ENCODE data around the gene VSTM2B.

- no peak for TF ChIP-seq XBP1 (CRISPR knock-in tag; IDR thresholded peaks at IDR 0.05)
- no peak for TF ChIP-seq ZNF558 (CRISPR knock-in tag; IDR thresholded peaks at IDR 0.05; ENCODE audit: borderline replicate concordance)
- no peak for TF ChIP-seq ZMYM3 (CRISPR knock-in tag; IDR thresholded peaks at IDR 0.05)
- TF ChIP-seq CTCF (CRISPR knock-in tag; IDR thresholded peaks at IDR 0.05): no peak
- TF ChIP-seq NFIC (IDR thresholded peaks at IDR 0.05; ENCODE audit: low read length): no peak
- TF ChIP-seq ZFX (CRISPR knock-in tag; IDR thresholded peaks at IDR 0.05; ENCODE audit: low read depth): no peak
- no peak for TF ChIP-seq MIER2 (CRISPR knock-in tag; IDR thresholded peaks at IDR 0.05)
- TF ChIP-seq POLR2A (IDR thresholded peaks at IDR 0.05; ENCODE audit: insufficient read depth in 1 of 2, low read depth in 2 of 2, low read length in 2 of 2): no peak
- no peak for TF ChIP-seq JUND (CRISPR knock-in tag; IDR thresholded peaks at IDR 0.05)
- TF ChIP-seq, protein P1, sequence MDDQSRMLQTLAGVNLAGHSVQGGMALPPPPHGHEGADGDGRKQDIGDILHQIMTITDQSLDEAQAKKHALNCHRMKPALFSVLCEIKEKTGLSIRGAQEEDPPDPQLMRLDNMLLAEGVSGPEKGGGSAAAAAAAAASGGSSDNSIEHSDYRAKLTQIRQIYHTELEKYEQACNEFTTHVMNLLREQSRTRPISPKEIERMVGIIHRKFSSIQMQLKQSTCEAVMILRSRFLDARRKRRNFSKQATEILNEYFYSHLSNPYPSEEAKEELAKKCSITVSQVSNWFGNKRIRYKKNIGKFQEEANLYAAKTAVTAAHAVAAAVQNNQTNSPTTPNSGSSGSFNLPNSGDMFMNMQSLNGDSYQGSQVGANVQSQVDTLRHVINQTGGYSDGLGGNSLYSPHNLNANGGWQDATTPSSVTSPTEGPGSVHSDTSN (CRISPR knock-in tag; IDR thresholded peaks at IDR 0.05; ENCODE audit: borderline replicate concordance): no peak
- no peak for TF ChIP-seq CHD4 (IDR thresholded peaks at IDR 0.05; ENCODE audit: borderline replicate concordance, low read length)
Observed at GRCh38 chr19:29495901-29496441, 29.8 kb upstream of the VSTM2B start.
